HG03045 (cell line): ENCODE data around the gene ITGB5.

ENCODE experiments used
- ATAC-seq: cut with Tn5 transposase; IDR thresholded peaks from one replicate; pipeline ENCODE4 v1.9.1; 2021; ENCODE audit warnings: mild to moderate bottlenecking, moderate library complexity; ENCODE audit not compliant: unreplicated experiment

The ITGB5 gene

DNA sequence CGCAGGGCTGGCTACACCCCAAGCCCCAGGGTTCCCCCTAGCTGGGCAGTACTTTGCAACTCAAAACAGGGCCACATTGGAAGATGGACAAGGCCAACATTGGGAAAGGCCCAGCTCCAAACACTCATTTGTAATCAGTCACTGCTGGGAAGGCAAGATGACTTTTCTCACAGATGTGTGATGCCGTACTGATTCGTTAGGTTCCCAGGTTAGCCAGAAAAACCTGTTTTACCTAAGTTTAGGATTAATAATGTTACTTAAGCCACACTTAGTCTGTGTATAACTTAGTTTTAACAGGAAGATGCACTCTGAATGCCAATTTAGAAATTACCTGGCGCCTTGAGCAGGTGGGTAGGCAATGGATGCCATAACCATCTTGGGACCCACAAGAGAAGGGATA, 71.0 kb downstream of the ITGB5 start:
- ATAC-seq, result no peak

- no peak for ATAC-seq
Measured at GRCh38 chr3:124815781-124816180, 71.4 kb downstream of the ITGB5 start.

DNA sequence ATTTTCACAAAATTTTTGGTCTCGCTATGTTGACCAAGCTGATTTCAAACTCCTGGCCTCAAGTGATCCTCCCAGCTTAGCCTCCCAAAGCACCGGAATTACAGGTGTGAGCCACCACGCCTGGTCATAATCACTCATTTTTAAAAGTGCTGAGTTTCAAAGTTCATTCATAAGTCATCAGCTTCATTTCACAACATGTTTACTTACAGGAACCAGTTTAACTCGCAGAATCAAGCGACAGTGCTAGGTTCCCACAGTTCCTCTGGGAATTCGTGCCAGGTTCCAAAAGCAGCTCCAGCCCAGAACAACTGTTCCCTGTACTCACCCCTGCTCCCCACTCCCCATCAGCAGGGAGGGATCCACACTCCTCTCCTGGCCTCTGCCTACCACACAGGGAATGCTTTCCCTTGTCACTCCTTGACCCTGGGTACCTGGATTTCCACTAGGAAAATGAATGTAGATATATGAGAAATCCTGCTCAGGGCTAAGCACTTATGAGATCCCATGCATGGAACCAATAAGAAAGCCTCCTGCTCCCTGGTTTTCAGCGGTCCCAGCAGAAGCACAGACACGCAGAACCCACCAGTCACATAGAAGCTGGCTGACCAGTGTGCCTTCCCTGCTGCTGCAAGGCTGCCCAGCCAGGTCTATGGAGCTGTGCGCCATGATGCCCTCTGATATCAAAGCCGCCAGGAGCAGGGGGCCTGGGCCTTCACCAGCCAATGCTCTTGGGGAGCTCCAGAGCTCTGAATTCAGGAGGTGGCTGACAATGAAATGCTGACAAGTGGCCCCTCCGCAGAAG, 72.3 kb downstream of the ITGB5 start:
- no peak for ATAC-seq

- ATAC-seq, result no peak
Measured at GRCh38 chr3:124813541-124813940, 73.6 kb downstream of the ITGB5 start.

DNA sequence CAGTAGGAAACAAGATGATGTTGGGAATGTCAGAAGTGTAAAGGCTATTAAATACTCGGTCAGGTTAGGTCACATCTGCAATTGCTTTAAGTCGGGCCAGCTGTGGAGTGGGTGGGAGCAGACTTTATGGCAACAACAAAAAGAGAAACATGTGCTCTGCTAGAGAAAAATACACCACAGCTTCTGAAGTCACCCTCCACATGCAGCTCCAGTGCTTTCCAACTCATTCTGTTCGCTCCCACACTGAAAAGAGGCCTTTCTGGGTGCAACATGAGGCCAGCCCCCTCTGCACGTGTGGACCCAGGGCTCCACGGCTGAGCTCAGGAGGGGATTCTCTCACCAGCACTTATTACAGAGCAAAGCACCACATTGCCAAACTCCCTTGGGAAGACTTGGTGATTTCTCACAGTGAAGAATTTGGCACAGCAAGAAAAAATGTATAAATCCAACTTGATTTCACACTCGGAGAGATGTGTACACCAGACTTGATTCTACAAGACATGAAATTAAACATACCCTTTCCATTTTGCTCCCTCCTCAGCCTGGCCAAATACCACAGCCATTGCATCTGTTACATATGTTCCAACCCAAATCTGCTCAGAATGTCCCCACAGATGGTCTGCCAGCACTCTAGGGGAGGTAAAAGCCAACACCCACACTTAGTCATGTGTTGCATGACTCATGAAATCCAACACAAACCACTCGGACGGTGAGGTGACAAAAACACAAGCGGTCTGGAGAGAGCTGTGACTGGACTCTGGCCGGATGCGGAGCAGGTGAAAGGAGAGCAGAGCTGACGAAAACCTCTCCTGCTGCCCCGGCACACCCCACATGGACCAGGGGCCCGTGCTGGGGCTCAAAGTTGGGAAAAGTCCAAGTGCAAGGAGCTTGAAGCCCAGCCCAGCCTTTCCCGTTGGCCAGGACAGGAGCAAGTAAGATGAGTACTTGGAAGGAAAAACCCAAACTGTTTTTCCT, 74.6 kb downstream of the ITGB5 start:
- no peak for ATAC-seq

DNA sequence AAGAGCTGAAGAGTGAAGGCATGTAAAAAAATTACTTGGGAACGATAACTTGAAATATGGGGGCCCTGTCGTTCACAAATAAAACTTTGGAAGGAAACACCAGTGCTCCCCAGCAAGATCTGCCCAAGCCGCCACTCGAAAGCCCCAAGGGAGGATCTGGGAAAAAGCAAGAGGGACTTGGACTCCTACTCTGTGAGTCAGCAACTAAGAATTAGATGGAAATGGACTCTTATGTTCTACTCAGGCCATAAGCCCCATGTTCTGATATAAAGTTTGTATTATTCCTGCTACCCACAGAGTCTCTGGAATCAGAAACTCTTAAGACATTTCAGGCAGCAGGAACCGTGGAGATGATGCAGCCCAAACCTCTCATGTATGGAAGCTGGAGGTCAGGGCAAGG, 75.7 kb downstream of the ITGB5 start:
- no peak for ATAC-seq

DNA sequence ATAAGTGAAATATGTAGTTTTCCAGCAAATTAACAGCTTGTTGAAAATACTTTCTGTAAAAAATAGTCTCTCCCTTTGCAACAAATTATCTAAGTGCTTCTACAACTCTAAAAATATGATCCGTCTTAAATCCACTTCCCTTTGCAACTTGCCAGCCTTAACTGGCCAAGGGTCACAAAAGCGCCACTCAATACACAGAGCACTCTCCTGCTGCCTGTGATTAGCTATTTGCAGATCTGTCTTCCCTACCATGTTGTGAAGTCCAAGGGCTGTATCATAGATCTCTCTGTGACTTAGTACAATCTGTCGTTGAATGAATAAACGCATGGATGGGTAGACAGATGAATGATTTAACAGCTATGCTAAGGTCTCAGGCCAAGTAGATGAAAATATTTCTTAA, 76.2 kb downstream of the ITGB5 start:
- no peak for ATAC-seq

GRCh38 chr3:124809039-124809438, 78.1 kb downstream of the ITGB5 start:
- no peak for ATAC-seq

DNA sequence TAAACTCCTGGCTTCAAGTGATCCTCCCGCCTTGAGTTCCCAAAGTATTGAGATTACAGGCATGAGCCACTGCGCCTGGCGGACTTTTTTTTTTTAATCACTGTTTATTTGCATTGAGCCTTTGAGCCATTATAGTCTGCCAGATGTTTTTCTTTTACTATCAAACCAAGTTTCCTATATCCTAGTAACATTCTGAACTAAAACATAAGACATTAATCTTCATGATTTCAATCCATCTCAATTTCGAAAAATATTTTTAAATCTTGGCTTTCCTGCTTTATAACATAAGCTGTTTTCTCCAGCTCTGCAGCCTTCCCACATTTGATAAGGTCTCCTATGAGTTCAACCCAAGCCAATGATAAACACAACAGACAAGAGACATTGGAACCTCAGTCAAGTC, 81.5 kb downstream of the ITGB5 start:
- no peak for ATAC-seq

- ATAC-seq, result no peak
Measured at GRCh38 chr3:124804875-124805274, 82.3 kb downstream of the ITGB5 start.

DNA sequence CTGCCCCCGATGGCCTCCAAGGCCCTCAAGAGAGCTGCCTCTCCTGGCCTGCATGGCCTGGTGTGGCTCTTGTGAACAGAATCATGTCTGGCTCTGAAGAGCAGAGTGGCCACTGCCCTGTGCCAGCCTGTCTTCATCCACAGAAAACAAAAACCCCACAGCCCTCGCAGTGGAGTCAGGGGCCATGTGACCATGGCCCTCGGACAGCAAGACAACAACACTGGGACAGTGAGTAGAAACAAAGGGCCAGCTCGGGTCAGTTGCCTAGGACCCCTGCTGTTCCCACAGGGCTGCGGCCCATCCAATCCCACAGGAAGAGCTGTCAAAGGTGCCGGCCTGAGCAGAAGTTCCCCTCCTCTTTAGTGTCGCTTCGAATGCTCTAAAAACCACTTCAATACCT, 84.5 kb downstream of the ITGB5 start:
- ATAC-seq, result no peak

DNA sequence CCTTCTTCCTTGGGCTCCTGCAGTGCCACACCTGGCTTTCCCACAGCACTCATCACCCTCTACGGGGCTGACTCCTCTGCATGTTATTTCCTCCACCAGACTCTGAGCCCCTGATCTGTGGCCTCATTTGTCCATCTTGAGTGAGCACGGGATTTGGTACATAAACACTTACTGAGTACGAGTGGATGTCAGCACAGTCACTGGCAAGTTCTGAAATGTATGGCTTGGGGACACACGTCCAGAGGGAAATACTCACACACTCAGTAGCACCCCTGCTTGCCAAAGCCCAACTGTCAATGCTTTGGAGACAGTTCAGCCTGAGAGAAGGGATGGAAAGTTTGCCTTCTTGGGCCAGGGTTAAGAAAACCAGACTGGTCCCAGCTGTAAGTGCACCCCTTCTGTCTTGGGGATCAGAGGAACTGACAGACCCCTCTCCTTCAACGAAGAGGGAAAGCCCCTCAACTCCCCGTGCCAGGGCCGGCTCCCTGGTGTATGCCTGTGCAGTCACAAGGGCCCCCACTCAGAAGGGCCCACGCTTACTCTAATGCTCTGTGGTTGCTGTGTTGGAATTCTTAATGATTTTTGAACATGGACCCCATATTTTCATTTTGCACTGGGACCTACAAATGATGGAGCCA, 85.0 kb downstream of the ITGB5 start:
- ATAC-seq, result no peak

- no peak for ATAC-seq
Measured at GRCh38 chr3:124800511-124801258, 86.5 kb downstream of the ITGB5 start.

DNA sequence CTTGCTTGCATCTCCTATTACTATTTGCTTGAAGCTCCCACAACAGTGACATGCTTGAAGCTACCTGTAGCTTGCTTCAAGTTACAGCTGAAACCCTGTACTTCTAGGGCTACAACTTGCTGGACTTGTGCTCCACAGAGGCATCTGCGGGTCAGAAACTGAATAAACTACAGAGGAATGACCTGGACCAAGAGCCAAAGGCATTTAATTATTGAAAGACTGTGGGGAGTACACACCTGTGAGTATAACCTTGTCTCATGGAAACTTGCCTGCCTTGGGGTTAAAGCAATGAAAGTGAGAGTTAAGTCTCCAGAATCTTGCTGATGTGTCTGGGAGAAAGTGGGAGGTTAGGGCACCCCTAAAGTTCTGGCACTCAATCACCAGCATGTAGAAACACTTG, 87.1 kb downstream of the ITGB5 start:
- ATAC-seq, result no peak

DNA sequence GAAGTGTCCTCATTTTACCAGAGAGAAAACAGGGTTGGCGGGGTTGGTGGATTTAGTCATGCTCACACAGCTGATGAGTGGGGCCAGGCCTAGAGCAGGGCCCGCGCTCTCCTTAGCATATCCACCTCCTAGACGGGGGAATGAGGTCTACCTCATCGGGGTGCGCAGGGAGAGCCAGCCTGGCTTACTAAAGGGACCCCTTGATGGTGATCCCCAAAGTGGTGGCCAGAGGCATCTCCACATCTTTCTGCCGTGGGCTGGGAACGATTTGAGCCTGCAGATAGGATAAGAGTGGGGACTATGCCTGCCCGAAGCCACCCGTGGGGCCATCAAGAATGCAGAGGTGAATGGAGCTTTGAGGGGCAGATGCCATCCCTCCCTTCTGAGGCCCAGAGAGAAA, 87.5 kb downstream of the ITGB5 start:
- no peak for ATAC-seq

GRCh38 chr3:124797426-124797945, 89.7 kb downstream of the ITGB5 start:
- no peak for ATAC-seq

GRCh38 chr3:124796477-124796876, 90.7 kb downstream of the ITGB5 start:
- ATAC-seq, result no peak

DNA sequence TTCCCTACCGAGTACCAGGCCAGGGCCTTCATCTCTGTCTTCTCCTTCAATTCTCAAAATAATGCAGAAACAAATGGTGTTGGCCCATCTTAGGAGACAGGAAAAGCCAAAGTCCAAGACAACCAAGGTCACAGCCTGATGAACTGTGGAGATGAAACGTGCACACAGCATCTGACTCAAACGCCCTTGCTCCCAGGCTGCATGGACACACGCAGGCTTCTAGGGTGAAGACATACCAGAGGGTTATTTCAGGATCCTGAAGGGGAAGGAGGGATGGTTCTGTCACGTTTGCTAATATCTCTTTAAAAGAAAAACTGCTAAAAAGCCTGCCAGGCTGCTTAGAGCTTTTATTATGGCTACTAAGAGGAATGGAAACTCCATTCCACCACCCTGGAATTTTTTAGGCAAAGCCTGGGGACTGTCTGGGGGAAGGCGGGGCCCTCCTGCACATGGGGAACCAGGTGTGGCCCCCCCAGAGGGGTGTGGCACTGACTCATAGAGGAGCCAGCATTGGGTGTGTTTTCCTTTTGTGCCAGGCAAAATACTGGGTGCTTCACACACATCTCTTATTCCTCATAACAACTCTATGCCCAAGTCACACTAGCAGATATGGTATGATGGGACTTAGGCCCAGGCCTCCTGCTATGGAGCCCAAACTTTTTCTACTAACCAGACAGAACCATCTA, 94.0 kb downstream of the ITGB5 start:
- ATAC-seq, result no peak

DNA sequence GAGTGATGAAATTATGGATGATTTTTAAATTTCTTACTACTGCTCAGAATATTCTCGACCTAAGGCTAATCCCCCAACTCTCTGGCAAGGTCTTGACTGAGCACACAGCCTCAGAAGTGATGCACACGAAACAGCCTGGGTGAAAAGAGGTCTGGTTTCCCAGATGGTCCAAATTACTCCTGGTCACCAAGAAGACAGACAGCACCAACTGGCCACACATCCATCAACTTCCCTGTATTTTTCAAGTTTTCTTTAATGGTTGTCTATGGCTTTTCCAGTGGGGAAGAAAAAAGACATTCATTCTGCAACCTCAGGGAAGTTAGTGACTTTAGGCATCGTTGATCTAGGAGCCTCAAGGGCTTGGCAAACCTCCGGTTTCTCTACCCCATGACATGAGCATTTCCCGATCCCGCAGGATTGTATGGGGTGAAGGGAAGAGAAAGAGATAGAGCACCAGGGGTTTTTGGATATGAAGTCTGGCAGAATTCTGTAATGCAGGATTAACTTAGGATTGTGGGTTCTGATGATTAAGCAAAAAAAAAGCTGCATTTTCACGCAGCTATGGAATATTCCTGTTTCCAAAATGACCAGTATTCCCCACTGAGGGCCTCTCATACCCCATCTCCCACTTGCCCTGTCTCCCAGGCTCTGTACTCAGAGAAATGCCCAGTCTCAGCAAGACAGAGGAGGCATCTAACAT, 94.7 kb downstream of the ITGB5 start:
- no peak for ATAC-seq
